ENCODE measurements around the gene CIDEA.

DNA sequence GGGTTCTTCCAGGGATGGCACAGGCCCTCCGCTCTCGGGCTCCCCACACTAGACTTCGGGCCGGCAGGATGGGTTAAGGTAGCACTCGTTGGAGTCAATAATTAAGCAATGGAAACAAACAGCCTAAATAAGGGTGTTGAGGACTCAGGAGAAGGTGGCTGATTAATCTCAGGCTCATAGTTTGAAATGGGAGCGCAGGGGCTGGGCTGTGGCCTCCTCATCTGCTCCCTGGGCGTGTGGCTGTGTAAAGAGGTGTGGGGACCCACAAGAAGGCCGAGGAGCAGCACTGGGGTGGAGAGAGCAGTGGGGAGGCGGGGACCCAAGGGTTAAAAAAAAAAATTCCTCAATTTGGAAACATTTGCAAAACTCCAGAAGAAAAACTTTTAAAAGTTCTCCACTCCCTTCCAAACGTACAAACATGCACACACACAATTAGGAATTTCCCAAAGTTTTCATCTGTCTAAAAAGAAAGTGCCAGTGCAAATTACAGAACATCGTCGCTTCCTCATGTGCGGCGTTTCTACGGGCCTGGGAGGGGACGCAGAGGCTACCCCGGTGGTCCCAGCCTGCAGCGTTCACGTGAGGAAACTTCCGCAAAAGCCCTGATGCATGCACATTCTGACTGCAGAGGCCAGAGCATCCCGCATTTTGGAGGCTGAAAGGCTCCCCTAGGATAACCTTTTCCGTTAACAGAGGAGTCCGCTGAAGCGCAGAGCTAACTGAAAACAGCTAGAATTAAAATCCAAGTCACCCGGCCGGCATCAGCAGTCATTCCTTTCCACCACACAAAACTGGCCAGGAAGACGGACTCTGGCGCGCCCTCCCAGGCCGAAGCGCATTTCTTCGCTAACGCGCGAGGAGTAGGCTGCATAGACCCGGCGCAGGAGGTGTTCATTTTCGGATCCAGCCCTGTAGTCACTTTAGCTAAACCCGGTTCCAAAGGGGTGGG is 52.9 kb downstream of the CIDEA start:
- TF ChIP-seq CTCF (IDR thresholded peaks at IDR 0.05 in 2 of 3, conservative IDR thresholded peaks at IDR 0.05 in 1 of 3; ENCODE audit: insufficient read depth in 2 of 3, low read depth in 1 of 3, low read length in 3 of 3), result no peak
- TF ChIP-seq POLR2A (conservative IDR thresholded peaks at IDR 0.05), result no peak
- TF ChIP-seq YY1 (IDR thresholded peaks at IDR 0.05; ENCODE audit: borderline replicate concordance in 1 of 3, control insufficient read depth in 1 of 3, extremely low read depth in 1 of 3, insufficient read depth in 3 of 3, insufficient read length in 1 of 3, insufficient replicate concordance in 2 of 3, low read depth in 1 of 3, low read length in 2 of 3), result no peak
- TF ChIP-seq SAFB2 (IDR thresholded peaks at IDR 0.05; ENCODE audit: borderline replicate concordance, low read depth, low read length, severe bottlenecking), result no peak
- no peak for TF ChIP-seq ZNF239 (CRISPR knock-in tag; IDR thresholded peaks at IDR 0.05)
- no peak for TF ChIP-seq PRPF4 (IDR thresholded peaks at IDR 0.05; ENCODE audit: insufficient read depth, low read depth, low read length, poor library complexity, severe bottlenecking)
- TF ChIP-seq, protein P1, sequence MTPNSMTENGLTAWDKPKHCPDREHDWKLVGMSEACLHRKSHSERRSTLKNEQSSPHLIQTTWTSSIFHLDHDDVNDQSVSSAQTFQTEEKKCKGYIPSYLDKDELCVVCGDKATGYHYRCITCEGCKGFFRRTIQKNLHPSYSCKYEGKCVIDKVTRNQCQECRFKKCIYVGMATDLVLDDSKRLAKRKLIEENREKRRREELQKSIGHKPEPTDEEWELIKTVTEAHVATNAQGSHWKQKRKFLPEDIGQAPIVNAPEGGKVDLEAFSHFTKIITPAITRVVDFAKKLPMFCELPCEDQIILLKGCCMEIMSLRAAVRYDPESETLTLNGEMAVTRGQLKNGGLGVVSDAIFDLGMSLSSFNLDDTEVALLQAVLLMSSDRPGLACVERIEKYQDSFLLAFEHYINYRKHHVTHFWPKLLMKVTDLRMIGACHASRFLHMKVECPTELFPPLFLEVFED (CRISPR knock-in tag; conservative IDR thresholded peaks at IDR 0.05), result no peak
- no peak for TF ChIP-seq THRA (IDR thresholded peaks at IDR 0.05)
- TF ChIP-seq ZNF124 (CRISPR knock-in tag; IDR thresholded peaks at IDR 0.05), result no peak
- no peak for TF ChIP-seq MIER1 (IDR thresholded peaks at IDR 0.05; ENCODE audit: low read depth)
- TF ChIP-seq NR2F6 (CRISPR knock-in tag; IDR thresholded peaks at IDR 0.05), result no peak

Data from K562 (cell line).